GM18517 (cell line): Measurements from ENCODE around the gene TWIST2.

ENCODE experiments used
- ATAC-seq: cut with Tn5 transposase; IDR thresholded peaks from one replicate; pipeline ENCODE4 v1.9.1; 2021; ENCODE audit warnings: mild to moderate bottlenecking, moderate library complexity; ENCODE audit not compliant: unreplicated experiment

TWIST2 gene

GRCh38 chr2:238835726-238836301 lies 12.1 kb upstream of the TWIST2 start:
- no peak for ATAC-seq

GRCh38 chr2:238838786-238839327 lies 9.0 kb upstream of the TWIST2 start:
- no peak for ATAC-seq

- no peak for ATAC-seq
Measured at GRCh38 chr2:238839428-238839827, 8.5 kb upstream of the TWIST2 start.

DNA sequence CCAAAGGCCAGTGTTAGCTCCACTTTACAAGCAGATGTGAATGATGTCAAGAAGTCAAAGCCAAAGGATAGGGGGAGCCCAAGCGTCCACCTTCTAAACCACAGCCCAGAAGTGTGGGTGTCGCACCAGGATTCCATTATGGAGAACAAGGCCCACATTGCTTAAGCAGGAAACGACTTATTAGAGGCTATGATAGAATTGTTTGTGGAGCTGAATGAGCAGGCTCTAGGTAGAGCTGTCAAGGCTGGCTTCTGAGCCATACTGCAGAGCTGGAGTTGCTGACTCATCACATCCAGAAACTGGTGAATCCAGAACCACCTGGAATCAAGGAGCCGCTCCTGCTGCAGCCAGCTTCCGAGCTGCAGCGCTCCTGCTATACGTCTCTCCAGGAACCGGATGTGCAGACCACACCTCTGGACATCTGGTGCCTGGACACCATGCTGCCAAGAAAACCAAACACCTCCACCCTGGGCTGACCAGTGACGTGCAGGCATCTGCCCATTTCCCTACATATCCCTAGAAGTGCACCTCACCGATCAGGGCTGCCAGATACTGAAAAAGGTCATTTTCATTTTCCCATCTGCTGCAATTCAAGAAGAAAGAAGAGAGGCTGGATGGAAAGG lies 6.2 kb upstream of the TWIST2 start:
- ATAC-seq, result no peak

GRCh38 chr2:238843476-238843875 lies 4.4 kb upstream of the TWIST2 start:
- no peak for ATAC-seq

DNA sequence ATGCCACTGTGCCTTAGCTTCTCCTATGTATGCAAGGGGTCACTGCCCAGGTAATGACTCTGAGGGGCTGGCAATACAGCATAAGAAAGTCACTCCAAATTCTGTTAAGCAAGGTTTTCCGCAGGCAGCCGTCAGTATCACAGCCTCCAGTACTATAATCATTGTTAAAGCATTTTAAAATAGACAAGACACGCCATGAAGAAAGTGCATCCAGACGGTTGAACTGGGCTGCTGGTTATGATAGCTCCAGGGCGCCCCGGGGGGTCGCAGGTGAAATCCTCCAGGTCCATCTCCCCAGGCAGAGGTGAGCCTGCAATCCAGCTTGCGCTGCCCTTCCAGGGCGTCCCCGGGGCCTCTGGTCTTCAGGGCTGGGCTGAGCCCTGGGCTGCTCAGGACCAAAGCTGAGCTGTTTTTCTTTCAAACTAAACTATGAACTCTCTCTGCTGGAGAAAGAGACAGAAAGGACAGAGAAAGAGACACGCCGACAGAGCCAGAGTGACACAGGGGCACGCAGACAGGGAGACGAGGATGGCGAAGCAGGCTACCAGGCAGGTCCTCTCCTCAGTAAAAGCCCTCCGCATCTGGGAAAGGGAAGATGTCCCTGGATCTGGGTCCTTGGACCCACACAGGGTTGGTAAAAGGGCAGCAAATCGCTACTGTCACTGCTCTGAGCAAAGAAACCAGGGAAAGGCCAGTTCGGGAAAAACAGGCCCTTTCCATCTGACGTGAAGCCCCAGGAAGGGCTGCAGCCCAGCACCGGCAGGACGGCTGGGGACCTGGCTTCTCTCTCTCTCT lies 2.1 kb upstream of the TWIST2 start:
- ATAC-seq, result no peak

GRCh38 chr2:238846378-238846627 lies 1.6 kb upstream of the TWIST2 start:
- no peak for ATAC-seq

GRCh38 chr2:238846628-238847418 lies 1.1 kb upstream of the TWIST2 start:
- no peak for ATAC-seq

- ATAC-seq, result no peak
Measured at GRCh38 chr2:238847419-238847801, 475 bp upstream of the TWIST2 start.

DNA sequence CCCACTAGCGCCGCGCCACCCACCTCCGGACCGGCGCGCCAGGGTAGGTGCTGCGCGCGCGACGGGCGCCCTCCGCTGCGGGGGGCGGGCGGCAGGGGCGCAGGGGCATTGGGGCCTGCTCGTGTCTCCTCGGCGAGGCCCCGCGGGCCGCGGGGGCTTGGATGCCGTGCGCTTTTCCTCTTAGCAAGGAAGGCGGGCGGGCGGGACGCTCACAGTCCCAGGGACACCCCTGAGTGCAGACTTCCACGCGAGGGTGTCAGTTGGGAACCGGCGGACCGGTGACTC lies 748 bp downstream of the TWIST2 start:
- no peak for ATAC-seq

GRCh38 chr2:238848976-238849853 lies 1.3 kb downstream of the TWIST2 start:
- ATAC-seq, result no peak

DNA sequence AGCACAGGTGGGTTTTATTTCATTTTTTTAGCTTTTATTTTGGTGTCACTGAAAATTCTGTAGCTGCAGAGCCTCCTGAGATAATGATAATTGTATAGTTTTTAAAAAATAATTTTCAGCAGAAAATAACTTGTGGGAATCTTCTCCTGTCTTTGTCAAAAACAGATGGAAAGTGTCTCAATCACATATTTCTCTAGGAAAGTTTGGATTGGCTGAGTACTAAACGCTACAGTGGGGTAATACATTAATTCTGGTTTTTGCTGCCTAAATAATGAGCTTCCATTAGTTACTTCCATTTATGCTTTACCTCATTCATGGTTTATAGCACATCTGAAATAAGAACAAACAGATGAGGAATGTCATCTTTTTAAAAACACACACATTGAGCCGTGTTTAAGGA lies 2.2 kb downstream of the TWIST2 start:
- ATAC-seq, result no peak

DNA sequence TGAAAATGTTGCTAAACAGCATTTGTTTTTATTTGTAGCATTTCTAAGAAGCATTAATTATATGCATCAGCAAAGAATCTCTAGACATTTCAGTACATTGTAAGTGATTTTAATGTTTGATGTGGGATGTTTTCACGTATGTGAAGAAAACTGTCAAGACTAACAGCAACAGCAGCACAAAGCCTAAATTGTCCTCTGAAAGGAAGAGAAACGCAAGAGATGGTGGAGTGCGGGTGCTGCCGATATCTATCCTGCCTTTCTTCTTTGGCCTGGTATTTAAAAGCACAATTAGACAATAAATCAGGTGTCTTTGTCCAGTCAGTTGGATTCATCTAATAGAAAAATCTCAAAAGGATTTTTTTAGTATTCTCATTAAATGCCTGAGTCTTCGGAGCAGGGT lies 3.1 kb downstream of the TWIST2 start:
- no peak for ATAC-seq

- no peak for ATAC-seq
Measured at GRCh38 chr2:238851761-238852160, 3.9 kb downstream of the TWIST2 start.

- ATAC-seq, result no peak
Measured at GRCh38 chr2:238852206-238852869, 4.5 kb downstream of the TWIST2 start.

DNA sequence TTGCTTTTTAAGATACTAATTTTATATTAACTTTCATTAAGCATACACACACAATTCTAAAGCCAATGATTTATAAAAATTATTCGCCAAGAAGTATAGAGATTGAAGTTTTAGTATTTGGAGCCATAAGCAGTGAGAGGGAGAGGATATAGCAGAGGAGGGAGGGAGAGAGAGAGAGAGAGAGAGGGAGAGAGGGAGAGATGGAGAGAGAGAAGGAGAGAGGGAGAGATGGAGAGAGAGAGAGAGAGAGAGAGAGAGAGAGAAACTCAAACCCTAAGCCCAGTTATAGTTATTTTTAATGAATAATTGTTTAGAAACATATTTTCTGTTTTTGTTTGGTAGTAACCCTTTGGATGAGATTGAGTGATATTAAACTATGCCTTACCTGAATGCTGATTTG lies 5.3 kb downstream of the TWIST2 start:
- ATAC-seq, result no peak

DNA sequence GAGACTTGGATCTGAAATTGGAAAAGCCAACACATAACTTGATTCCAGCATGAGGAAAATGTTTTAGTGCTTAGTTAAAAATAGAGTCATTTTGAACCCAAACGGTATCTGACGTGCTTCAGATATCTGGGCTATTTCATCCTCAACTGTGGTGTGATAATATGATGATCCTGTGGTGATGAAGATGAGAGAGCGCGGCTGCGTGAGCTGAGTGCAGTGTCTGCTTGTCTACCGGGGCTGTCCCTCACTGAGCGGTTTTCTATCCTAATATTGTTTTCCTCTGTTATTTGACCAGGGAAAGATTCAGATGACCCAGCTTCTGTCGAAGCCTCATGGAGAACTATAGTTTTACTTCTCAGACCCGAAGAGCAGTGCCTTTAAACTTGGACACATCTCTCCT lies 5.8 kb downstream of the TWIST2 start:
- ATAC-seq, result no peak

GRCh38 chr2:238854246-238854645 lies 6.4 kb downstream of the TWIST2 start:
- no peak for ATAC-seq

DNA sequence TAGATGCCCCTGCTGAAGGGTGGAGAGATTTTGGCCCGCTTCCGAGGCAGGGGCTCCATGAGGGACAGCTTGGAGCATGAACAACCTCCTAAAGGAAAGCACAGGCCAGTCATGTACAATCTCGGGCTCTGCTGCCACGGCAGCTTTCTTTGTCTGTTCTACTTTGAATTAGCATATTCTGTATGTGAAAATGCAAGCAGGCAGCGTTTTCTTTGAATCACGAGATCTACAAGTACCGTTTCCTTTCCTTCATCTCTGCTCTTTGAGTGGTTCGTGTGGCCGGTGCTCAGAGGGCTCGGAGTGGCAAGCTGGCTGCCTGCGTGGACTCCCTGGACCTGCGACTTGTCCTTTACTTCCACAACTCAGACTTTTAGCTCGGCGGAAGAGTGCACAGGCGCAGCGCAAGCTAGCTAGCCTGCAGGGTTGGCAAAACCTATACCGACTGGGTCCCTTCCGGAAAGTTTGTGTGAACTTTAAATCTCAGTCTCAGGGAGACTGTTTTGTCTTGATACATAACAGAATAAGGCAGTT lies 6.9 kb downstream of the TWIST2 start:
- ATAC-seq, result no peak

DNA sequence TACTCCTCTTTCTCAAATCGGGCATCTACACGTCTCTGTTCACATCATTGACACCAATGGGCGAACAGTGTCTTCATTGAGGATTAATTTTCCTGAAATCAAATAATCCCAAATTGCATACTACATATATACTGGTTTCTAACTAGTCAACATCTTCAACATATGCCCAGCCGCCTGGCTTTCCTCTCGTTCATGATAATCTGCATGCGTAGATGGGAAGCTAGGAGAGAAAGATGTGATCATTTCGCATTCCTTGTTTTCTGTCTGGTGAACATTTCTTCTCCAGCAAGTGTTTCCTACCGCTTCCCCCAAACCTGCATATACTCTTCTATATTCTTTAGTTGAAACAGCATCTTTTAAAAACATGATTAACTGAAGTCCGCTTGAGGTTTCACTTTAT lies 7.4 kb downstream of the TWIST2 start:
- ATAC-seq, result no peak
